ENCODE data around the gene KNSTRN. TPM values are rescaled to one million over a fixed set of nuclear protein-coding genes. Genes with fewer than 3 reads are reported as not detected.

The KNSTRN gene
- total and polyA plus RNA-seq, 2 of the 13 experiments (the other 11 are each of a cell fraction or from before 2014, with no cell fraction given): 20.3 to 62.3 TPM

DNA sequence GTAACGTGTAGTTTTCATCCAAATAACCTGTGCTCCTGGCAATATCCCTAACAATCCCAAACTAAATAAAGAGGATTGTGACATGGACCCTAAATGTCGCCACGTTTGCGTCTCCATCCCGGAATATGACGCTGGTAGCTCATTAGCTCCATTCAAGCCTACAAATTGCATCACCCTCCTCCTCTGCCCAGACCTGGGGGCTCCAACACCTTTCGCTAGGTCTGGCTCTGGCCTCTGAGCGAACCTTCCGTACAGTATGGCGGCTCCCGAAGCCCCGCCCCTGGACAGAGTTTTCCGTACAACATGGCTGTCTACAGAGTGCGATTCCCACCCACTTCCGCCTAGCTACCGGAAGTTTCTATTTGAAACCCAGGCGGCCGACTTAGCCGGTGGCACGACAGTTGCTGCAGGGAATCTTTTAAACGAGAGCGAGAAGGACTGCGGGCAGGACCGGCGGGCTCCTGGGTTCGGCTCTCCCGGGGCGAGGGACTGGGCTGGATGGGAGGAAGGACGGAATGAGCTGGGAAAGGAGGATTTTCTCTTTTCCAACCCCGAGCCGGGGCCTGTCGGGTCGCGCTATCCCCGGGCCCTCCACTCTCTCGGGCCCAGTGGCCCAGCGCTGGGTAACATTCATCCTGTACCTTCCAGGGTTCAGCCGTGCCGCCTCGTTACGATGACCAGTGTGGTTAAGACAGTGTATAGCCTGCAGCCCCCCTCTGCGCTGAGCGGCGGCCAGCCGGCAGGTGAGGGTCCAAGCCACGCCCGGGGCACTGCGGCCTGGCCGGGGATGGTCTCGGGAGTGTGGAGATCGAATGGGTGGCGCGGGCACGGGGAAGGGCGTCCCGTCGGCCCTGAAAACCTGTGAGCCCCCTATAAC is at the start of gene KNSTRN (continued):
- TF ChIP-seq NFYB (CRISPR knock-in tag; IDR thresholded peaks at IDR 0.05): no peak
- TF ChIP-seq, protein P1, sequence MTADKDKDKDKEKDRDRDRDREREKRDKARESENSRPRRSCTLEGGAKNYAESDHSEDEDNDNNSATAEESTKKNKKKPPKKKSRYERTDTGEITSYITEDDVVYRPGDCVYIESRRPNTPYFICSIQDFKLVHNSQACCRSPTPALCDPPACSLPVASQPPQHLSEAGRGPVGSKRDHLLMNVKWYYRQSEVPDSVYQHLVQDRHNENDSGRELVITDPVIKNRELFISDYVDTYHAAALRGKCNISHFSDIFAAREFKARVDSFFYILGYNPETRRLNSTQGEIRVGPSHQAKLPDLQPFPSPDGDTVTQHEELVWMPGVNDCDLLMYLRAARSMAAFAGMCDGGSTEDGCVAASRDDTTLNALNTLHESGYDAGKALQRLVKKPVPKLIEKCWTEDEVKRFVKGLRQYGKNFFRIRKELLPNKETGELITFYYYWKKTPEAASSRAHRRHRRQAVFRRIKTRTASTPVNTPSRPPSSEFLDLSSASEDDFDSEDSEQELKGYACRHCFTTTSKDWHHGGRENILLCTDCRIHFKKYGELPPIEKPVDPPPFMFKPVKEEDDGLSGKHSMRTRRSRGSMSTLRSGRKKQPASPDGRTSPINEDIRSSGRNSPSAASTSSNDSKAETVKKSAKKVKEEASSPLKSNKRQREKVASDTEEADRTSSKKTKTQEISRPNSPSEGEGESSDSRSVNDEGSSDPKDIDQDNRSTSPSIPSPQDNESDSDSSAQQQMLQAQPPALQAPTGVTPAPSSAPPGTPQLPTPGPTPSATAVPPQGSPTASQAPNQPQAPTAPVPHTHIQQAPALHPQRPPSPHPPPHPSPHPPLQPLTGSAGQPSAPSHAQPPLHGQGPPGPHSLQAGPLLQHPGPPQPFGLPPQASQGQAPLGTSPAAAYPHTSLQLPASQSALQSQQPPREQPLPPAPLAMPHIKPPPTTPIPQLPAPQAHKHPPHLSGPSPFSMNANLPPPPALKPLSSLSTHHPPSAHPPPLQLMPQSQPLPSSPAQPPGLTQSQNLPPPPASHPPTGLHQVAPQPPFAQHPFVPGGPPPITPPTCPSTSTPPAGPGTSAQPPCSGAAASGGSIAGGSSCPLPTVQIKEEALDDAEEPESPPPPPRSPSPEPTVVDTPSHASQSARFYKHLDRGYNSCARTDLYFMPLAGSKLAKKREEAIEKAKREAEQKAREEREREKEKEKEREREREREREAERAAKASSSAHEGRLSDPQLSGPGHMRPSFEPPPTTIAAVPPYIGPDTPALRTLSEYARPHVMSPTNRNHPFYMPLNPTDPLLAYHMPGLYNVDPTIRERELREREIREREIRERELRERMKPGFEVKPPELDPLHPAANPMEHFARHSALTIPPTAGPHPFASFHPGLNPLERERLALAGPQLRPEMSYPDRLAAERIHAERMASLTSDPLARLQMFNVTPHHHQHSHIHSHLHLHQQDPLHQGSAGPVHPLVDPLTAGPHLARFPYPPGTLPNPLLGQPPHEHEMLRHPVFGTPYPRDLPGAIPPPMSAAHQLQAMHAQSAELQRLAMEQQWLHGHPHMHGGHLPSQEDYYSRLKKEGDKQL (CRISPR knock-in tag; IDR thresholded peaks at IDR 0.05; ENCODE audit: low read depth): no peak
- TF ChIP-seq, protein P2, sequence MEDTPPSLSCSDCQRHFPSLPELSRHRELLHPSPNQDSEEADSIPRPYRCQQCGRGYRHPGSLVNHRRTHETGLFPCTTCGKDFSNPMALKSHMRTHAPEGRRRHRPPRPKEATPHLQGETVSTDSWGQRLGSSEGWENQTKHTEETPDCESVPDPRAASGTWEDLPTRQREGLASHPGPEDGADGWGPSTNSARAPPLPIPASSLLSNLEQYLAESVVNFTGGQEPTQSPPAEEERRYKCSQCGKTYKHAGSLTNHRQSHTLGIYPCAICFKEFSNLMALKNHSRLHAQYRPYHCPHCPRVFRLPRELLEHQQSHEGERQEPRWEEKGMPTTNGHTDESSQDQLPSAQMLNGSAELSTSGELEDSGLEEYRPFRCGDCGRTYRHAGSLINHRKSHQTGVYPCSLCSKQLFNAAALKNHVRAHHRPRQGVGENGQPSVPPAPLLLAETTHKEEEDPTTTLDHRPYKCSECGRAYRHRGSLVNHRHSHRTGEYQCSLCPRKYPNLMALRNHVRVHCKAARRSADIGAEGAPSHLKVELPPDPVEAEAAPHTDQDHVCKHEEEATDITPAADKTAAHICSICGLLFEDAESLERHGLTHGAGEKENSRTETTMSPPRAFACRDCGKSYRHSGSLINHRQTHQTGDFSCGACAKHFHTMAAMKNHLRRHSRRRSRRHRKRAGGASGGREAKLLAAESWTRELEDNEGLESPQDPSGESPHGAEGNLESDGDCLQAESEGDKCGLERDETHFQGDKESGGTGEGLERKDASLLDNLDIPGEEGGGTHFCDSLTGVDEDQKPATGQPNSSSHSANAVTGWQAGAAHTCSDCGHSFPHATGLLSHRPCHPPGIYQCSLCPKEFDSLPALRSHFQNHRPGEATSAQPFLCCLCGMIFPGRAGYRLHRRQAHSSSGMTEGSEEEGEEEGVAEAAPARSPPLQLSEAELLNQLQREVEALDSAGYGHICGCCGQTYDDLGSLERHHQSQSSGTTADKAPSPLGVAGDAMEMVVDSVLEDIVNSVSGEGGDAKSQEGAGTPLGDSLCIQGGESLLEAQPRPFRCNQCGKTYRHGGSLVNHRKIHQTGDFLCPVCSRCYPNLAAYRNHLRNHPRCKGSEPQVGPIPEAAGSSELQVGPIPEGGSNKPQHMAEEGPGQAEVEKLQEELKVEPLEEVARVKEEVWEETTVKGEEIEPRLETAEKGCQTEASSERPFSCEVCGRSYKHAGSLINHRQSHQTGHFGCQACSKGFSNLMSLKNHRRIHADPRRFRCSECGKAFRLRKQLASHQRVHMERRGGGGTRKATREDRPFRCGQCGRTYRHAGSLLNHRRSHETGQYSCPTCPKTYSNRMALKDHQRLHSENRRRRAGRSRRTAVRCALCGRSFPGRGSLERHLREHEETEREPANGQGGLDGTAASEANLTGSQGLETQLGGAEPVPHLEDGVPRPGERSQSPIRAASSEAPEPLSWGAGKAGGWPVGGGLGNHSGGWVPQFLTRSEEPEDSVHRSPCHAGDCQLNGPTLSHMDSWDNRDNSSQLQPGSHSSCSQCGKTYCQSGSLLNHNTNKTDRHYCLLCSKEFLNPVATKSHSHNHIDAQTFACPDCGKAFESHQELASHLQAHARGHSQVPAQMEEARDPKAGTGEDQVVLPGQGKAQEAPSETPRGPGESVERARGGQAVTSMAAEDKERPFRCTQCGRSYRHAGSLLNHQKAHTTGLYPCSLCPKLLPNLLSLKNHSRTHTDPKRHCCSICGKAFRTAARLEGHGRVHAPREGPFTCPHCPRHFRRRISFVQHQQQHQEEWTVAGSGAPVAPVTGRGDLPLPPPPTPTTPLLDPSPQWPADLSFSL (CRISPR knock-in tag; IDR thresholded peaks at IDR 0.05): no peak
- 0 out of 2 replicates have a peak, but pooled peaks have one; percentile 2 for TF ChIP-seq CREB1 (IDR thresholded peaks at IDR 0.05)
- peak; percentile 71 for TF ChIP-seq CREB1 (CRISPR knock-in tag; IDR thresholded peaks at IDR 0.05)
- TF ChIP-seq ZNF24 (IDR thresholded peaks at IDR 0.05): no peak
- TF ChIP-seq HIVEP1 (CRISPR knock-in tag; IDR thresholded peaks at IDR 0.05): no peak
- no peak for TF ChIP-seq PAX8 (CRISPR knock-in tag; IDR thresholded peaks at IDR 0.05; ENCODE audit: borderline replicate concordance)
- no peak for TF ChIP-seq HNRNPL (IDR thresholded peaks at IDR 0.05; ENCODE audit: low read depth, low read length)
- peak; percentile 66 for TF ChIP-seq KMT2A (CRISPR knock-in tag; IDR thresholded peaks at IDR 0.05)
- peak; percentile 58 for TF ChIP-seq SPEN (CRISPR knock-in tag; IDR thresholded peaks at IDR 0.05; ENCODE audit: low read depth)
- TF ChIP-seq RCOR2 (CRISPR knock-in tag; IDR thresholded peaks at IDR 0.05): no peak
- TF ChIP-seq, protein P3, sequence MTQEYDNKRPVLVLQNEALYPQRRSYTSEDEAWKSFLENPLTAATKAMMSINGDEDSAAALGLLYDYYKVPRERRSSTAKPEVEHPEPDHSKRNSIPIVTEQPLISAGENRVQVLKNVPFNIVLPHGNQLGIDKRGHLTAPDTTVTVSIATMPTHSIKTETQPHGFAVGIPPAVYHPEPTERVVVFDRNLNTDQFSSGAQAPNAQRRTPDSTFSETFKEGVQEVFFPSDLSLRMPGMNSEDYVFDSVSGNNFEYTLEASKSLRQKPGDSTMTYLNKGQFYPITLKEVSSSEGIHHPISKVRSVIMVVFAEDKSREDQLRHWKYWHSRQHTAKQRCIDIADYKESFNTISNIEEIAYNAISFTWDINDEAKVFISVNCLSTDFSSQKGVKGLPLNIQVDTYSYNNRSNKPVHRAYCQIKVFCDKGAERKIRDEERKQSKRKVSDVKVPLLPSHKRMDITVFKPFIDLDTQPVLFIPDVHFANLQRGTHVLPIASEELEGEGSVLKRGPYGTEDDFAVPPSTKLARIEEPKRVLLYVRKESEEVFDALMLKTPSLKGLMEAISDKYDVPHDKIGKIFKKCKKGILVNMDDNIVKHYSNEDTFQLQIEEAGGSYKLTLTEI (CRISPR knock-in tag; conservative IDR thresholded peaks at IDR 0.05): no peak
- TF ChIP-seq SSRP1 (CRISPR knock-in tag; IDR thresholded peaks at IDR 0.05): no peak
- TF ChIP-seq HMG20B (CRISPR knock-in tag; conservative IDR thresholded peaks at IDR 0.05): no peak
